Mesenchymal stem cell (in vitro differentiated cells and primary cell): ENCODE results near the gene PLXNA2.

ENCODE experiments used
- DNase-seq: peaks from one replicate; pipeline ENCODE4 v3.0.0-alpha.2; 2013
- H2AFZ ChIP-seq: one replicate; pipeline ENCODE4 v1.6.1; 2013; ENCODE audit warnings: low read depth, mild to moderate bottlenecking, control low read depth, inconsistent platforms, low read length, moderate library complexity
- H2AK5ac ChIP-seq: 2 replicates; pipeline ENCODE4 v1.6.1; 2013; ENCODE audit warnings: low read length, moderate library complexity, mild to moderate bottlenecking, inconsistent platforms; ENCODE audit not compliant: severe bottlenecking
- H2BK120ac ChIP-seq: one replicate; pipeline ENCODE4 v1.6.1; 2013; ENCODE audit warnings: low read depth, mild to moderate bottlenecking, inconsistent platforms, low read length, moderate library complexity
- H2BK12ac ChIP-seq, 2 experiments: one replicate each; pipeline ENCODE4 v1.6.1; 2013; ENCODE audit warnings: inconsistent platforms in 2 of 2, low read length in 2 of 2, mild to moderate bottlenecking in 2 of 2, moderate library complexity in 2 of 2, control low read depth in 1 of 2
- H2BK15ac ChIP-seq: one replicate; pipeline ENCODE4 v1.6.1; 2013; ENCODE audit warnings: mild to moderate bottlenecking, low read depth, inconsistent platforms; ENCODE audit not compliant: poor library complexity, severe bottlenecking
- H2BK5ac ChIP-seq: 2 replicates; pipeline ENCODE4 v1.6.1; 2013; ENCODE audit warnings: low read depth, mild to moderate bottlenecking, low read length, control low read depth, inconsistent platforms; ENCODE audit not compliant: poor library complexity, severe bottlenecking
- H3K14ac ChIP-seq, 2 experiments: one replicate each; pipeline ENCODE4 v1.6.1; 2013; ENCODE audit warnings: inconsistent platforms in 2 of 2, low read length in 2 of 2, control low read depth in 1 of 2, mild to moderate bottlenecking in 1 of 2, moderate library complexity in 1 of 2
- H3K18ac ChIP-seq, 2 experiments: one replicate each; pipeline ENCODE4 v1.6.1; 2013; ENCODE audit warnings: inconsistent platforms in 2 of 2, low read length in 2 of 2, control low read depth in 1 of 2, low read depth in 1 of 2, mild to moderate bottlenecking in 1 of 2
- H3K23ac ChIP-seq, 2 experiments: one replicate each; pipeline ENCODE4 v1.6.1; 2013; ENCODE audit warnings: inconsistent platforms in 2 of 2, low read length in 2 of 2, mild to moderate bottlenecking in 2 of 2, moderate library complexity in 2 of 2, control low read depth in 1 of 2
- H3K27ac ChIP-seq: 2 replicates; pipeline ENCODE4 v1.5.1; 2013; ENCODE audit warnings: mild to moderate bottlenecking, moderate library complexity, low read length, control low read depth, inconsistent platforms; ENCODE audit not compliant: poor library complexity, severe bottlenecking
- H3K27me3 ChIP-seq, 2 experiments: 2 replicates each; pipeline versions ENCODE4 v1.6.1 to v1.7.0; 2013; ENCODE audit warnings: low read length in 2 of 2, mild to moderate bottlenecking in 2 of 2, moderate library complexity in 2 of 2, control low read depth in 1 of 2, inconsistent platforms in 1 of 2; ENCODE audit not compliant: control insufficient read depth in 1 of 2, insufficient read depth in 1 of 2
- H3K36me3 ChIP-seq, 2 experiments: 2 replicates each; pipeline versions ENCODE4 v1.6.1 to v1.7.0; 2013; ENCODE audit warnings: low read length in 2 of 2, control low read depth in 1 of 2, inconsistent platforms in 1 of 2, low read depth in 1 of 2, mild to moderate bottlenecking in 1 of 2; ENCODE audit not compliant: insufficient read depth in 2 of 2, control insufficient read depth in 1 of 2
- H3K4ac ChIP-seq, 2 experiments: one replicate each; pipeline ENCODE4 v1.6.1; 2013; ENCODE audit warnings: inconsistent platforms in 2 of 2, low read length in 2 of 2, mild to moderate bottlenecking in 2 of 2, moderate library complexity in 2 of 2, control low read depth in 1 of 2, low read depth in 1 of 2
- H3K4me1 ChIP-seq: 2 replicates; pipeline ENCODE4 v1.6.1; 2013; ENCODE audit warnings: low read depth, low read length, control low read depth; ENCODE audit not compliant: control insufficient read depth, insufficient read depth
- H3K4me2 ChIP-seq: 2 replicates; pipeline ENCODE4 v1.6.1; 2013; ENCODE audit warnings: low read length, mild to moderate bottlenecking, inconsistent platforms; ENCODE audit not compliant: poor library complexity, severe bottlenecking
- H3K4me3 ChIP-seq, 2 experiments: 2 replicates each; pipeline versions ENCODE4 v1.5.1 to v1.7.0; 2013; ENCODE audit warnings: low read length in 2 of 2, mild to moderate bottlenecking in 2 of 2, control low read depth in 1 of 2, low read depth in 1 of 2; ENCODE audit not compliant: insufficient read depth in 1 of 2
- H3K79me1 ChIP-seq: replicated peaks from 2 replicates; pipeline ENCODE4 v1.6.1; 2013; ENCODE audit warnings: mild to moderate bottlenecking, control low read depth, low read length, inconsistent platforms; ENCODE audit not compliant: poor library complexity, severe bottlenecking
- H3K9ac ChIP-seq: 2 replicates; pipeline ENCODE4 v1.7.0; 2013; ENCODE audit warnings: mild to moderate bottlenecking, low read length, moderate library complexity
- H3K9me3 ChIP-seq: 2 replicates; pipeline ENCODE4 v1.7.0; 2013; ENCODE audit warnings: mild to moderate bottlenecking, low read length; ENCODE audit not compliant: control insufficient read depth
- H4K8ac ChIP-seq: one replicate; pipeline ENCODE4 v1.6.1; 2013; ENCODE audit warnings: inconsistent platforms, mild to moderate bottlenecking, low read length, moderate library complexity
- H4K91ac ChIP-seq: one replicate; pipeline ENCODE4 v1.6.1; 2013; ENCODE audit warnings: mild to moderate bottlenecking, low read length, inconsistent platforms
- WGBS: methylation state at CpG from one replicate; pipeline ENCODE4 v1.1.7; 2013; ENCODE audit warnings: mixed read lengths; 5-methylcytosine and 5-hydroxymethylcytosine counted together

Gene PLXNA2

DNA sequence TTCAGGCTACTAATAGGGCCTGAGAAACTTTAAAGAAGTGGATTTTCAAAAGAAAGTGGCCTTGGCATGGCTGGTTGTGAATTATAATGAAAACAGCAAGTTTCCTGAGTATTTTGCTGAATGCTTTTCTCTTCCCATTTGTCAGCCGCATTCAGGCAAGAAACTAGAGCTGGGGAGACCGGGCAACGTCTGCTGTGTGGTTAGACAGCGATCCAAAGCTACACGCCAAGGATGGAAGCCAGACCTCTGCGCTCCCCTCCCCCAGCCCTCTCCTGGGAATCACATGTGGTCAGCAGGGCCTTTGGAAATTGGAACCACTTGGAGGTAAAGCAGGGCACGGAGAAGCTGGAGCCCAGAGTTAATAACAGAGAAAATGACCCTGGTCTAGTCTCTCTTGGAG is 219.2 kb downstream of the PLXNA2 start:
- Histone ChIP-seq H3K4me2 (no peak overlapping the region), H2BK15ac (no peak overlapping the region), H3K36me3 (no peaks in the 10 kb centered on the region), H4K8ac (no peak overlapping the region), H3K4me3 (no peak overlapping the region), H3K27me3 (peaks cover 3 to 4% of the 10 kb centered on the region in 2 experiments), H2BK120ac (no peak overlapping the region), H3K14ac (no peak overlapping the region), H3K9me3 (no peaks in the 10 kb centered on the region), H3K18ac (no peak overlapping the region), H2BK5ac (no peak overlapping the region), H3K79me1 (no peaks in the 10 kb centered on the region), H3K27ac (no peak overlapping the region), H4K91ac (no peak overlapping the region), H3K4ac (no peak overlapping the region), H3K23ac (no peak overlapping the region), H2AFZ (no peak overlapping the region), H3K9ac (no peak overlapping the region), H2BK12ac (no peak overlapping the region), H2AK5ac (no peak overlapping the region), H3K4me1 (peaks cover 6% of the 10 kb centered on the region)
- no peak for DNase-seq
- WGBS: 89% methylated on average over 7 of the region's 7 CpGs

DNA sequence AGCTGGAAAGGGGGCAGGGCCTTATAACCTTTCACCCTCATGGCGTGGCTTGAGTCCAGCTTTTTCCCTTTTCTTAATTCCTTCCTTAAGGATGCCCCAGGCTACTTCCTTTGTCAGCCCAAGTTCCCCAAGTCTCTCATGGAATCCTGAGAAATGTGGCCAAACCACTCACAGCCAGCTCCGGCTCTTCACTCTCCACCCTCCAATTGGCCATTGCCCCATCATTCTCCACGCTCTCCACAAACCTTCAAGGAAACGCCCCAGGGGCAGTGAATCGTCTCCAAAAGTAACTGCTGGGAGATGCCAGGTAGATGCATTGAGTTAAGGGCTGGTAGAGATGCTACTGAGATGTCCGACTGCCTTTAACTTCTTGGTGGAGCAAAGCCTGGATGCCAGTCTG is 219.8 kb downstream of the PLXNA2 start:
- H2AK5ac ChIP-seq: no peak overlapping the region
- no peak overlapping the region for H2BK5ac ChIP-seq
- H4K8ac ChIP-seq: no peak overlapping the region
- no peaks in the 10 kb centered on the region for H3K36me3 ChIP-seq
- no peak overlapping the region for H2AFZ ChIP-seq
- no peak overlapping the region for H3K18ac ChIP-seq
- no peak overlapping the region for H2BK12ac ChIP-seq
- no peak overlapping the region for H3K14ac ChIP-seq
- H3K27ac ChIP-seq: no peak overlapping the region
- H3K4ac ChIP-seq: no peak overlapping the region
- no peak for DNase-seq
- no peak overlapping the region for H2BK15ac ChIP-seq
- H3K23ac ChIP-seq: no peak overlapping the region
- H3K79me1 ChIP-seq: no peaks in the 10 kb centered on the region
- peaks cover 3% of the 10 kb centered on the region for H3K4me1 ChIP-seq
- no peak overlapping the region for H3K9ac ChIP-seq
- H3K4me2 ChIP-seq: no peak overlapping the region
- H2BK120ac ChIP-seq: no peak overlapping the region
- H3K27me3 ChIP-seq: peaks cover 6 to 9% of the 10 kb centered on the region in 2 experiments
- H3K9me3 ChIP-seq: no peaks in the 10 kb centered on the region
- WGBS: 79% methylated on average over 5 of the region's 6 CpGs
- H3K4me3 ChIP-seq: no peak overlapping the region
- H4K91ac ChIP-seq: no peak overlapping the region

DNA sequence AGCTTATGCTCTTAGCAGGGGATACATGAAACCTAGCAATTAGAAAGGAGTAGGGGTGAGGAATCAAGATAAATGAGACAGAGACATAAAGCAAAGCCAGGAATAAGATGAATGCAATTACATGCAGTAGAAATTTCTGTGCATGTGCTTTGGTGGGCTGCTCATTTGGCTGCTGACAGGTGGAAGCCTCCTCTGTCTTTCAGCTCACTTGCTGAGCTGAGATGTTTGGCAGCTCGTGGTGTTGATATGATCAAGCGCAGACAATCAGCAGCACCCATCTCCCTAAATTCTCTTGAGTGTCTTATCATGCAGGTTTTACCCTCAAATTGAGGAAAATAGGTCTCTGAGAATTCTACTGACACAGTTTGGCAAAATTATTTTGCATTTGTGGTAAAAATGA is 224.9 kb downstream of the PLXNA2 start:
- H3K4me3 ChIP-seq: no peak overlapping the region
- H4K91ac ChIP-seq: no peak overlapping the region
- H2AK5ac ChIP-seq: no peak overlapping the region
- no peaks in the 10 kb centered on the region for H3K4me1 ChIP-seq
- H3K79me1 ChIP-seq: no peaks in the 10 kb centered on the region
- no peak overlapping the region for H3K23ac ChIP-seq
- H3K27ac ChIP-seq: no peak overlapping the region
- no peak for DNase-seq
- H3K27me3 ChIP-seq: peaks cover 10 to 17% of the 10 kb centered on the region in 2 experiments
- H3K4ac ChIP-seq: no peak overlapping the region
- H2AFZ ChIP-seq: no peak overlapping the region
- H3K14ac ChIP-seq: no peak overlapping the region
- H3K9me3 ChIP-seq: no peaks in the 10 kb centered on the region
- H4K8ac ChIP-seq: no peak overlapping the region
- no peaks in the 10 kb centered on the region for H3K36me3 ChIP-seq
- H2BK5ac ChIP-seq: no peak overlapping the region
- H3K18ac ChIP-seq: no peak overlapping the region
- WGBS: 86% methylated on average over 2 of the region's 2 CpGs
- no peak overlapping the region for H3K9ac ChIP-seq
- H3K4me2 ChIP-seq: no peak overlapping the region
- H2BK120ac ChIP-seq: no peak overlapping the region
- H2BK15ac ChIP-seq: no peak overlapping the region
- no peak overlapping the region for H2BK12ac ChIP-seq

DNA sequence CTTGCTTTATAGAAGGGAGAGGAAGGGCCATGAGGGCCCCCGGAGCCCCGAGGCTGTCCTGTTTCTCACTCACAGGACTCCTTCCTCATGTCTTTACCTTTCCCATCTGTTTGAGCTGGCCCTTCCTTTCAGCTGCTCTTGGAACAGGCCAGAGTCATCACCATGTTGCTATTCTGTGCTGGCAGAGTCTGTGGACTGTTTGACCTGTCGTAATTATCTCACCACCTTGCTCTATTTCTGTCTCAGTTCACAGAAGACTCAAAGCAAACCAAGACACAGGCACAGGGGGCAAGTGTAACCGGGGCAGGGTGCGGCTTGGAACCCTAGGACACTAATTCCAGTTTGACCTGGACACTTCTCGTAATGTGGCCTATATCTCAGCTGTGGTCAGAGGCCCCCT is 228.9 kb downstream of the PLXNA2 start:
- H3K9ac ChIP-seq: no peak overlapping the region
- H2AFZ ChIP-seq: no peak overlapping the region
- H2BK15ac ChIP-seq: no peak overlapping the region
- peaks cover 4% of the 10 kb centered on the region for H3K4me1 ChIP-seq
- H3K4ac ChIP-seq: no peak overlapping the region
- no peaks in the 10 kb centered on the region for H3K79me1 ChIP-seq
- no peak overlapping the region for H3K14ac ChIP-seq
- peaks cover 8 to 16% of the 10 kb centered on the region in 2 experiments for H3K27me3 ChIP-seq
- no peaks in the 10 kb centered on the region for H3K36me3 ChIP-seq
- no peak overlapping the region for H4K91ac ChIP-seq
- H2BK5ac ChIP-seq: no peak overlapping the region
- no peak overlapping the region for H3K23ac ChIP-seq
- H2BK120ac ChIP-seq: no peak overlapping the region
- no peak overlapping the region for H4K8ac ChIP-seq
- no peak overlapping the region for H3K18ac ChIP-seq
- no peak overlapping the region for H3K4me3 ChIP-seq
- H3K27ac ChIP-seq: no peak overlapping the region
- H3K9me3 ChIP-seq: no peaks in the 10 kb centered on the region
- no peak overlapping the region for H3K4me2 ChIP-seq
- DNase-seq: no peak
- 95% methylated on average over 6 of the region's 6 CpGs for WGBS
- H2BK12ac ChIP-seq: no peak overlapping the region
- H2AK5ac ChIP-seq: no peak overlapping the region
